CD4-positive, CD25-positive, alpha-beta regulatory T cell (primary cell): ENCODE data around the gene PATJ. TPM values are rescaled to one million over a fixed set of nuclear protein-coding genes. Genes with fewer than 3 reads are reported as not detected.

ENCODE experiments used
- ATAC-seq, 2 donors: fragments of 150-1000 bp; cut with Tn5 transposase; one replicate each; pipeline ENCODE4 v1.10.0; 2021; ENCODE audit warnings: low read depth in 2 of 2, moderate number of reproducible peaks in 2 of 2, moderate library complexity in 1 of 2
- DNase-seq, 3 donors: peaks; one replicate each; pipeline versions ENCODE4 v3.0.0 to v3.0.0-alpha.2; 2012 to 2022; ENCODE audit warnings: mixed read lengths in 1 of 3
- H3K27ac ChIP-seq: one replicate; pipeline ENCODE4 v1.7.0; 2013; ENCODE audit warnings: mild to moderate bottlenecking, low read length; ENCODE audit not compliant: insufficient read depth, poor library complexity, severe bottlenecking
- H3K27me3 ChIP-seq: one replicate; pipeline ENCODE4 v1.7.0; 2013; ENCODE audit warnings: low read length; ENCODE audit not compliant: control insufficient read depth, insufficient read depth
- H3K36me3 ChIP-seq: one replicate; pipeline ENCODE4 v1.7.0; 2013; ENCODE audit warnings: mild to moderate bottlenecking, low read length, moderate library complexity; ENCODE audit not compliant: control insufficient read depth, insufficient read depth
- H3K4me1 ChIP-seq: 2 replicates; pipeline ENCODE4 v1.7.0; 2013; ENCODE audit warnings: mild to moderate bottlenecking, low read length; ENCODE audit not compliant: insufficient read depth, control insufficient read depth, poor library complexity, severe bottlenecking
- H3K4me3 ChIP-seq: one replicate; pipeline ENCODE4 v1.7.0; 2013; ENCODE audit warnings: low read depth, mild to moderate bottlenecking, low read length, moderate library complexity
- H3K9me3 ChIP-seq, 2 experiments: 1 replicate in 1 of 2; 2 replicates in 1 of 2; pipeline ENCODE4 v1.7.0; 2013; ENCODE audit warnings: low read length in 2 of 2, mild to moderate bottlenecking in 1 of 2, moderate library complexity in 1 of 2; ENCODE audit not compliant: control insufficient read depth in 2 of 2
- H3K27ac Mint-ChIP-seq, 3 donors: one replicate each; pipeline ENCODE4 v1.8.0; 2020 to 2022; ENCODE audit warnings: mild to moderate bottlenecking in 3 of 3, mixed read lengths in 3 of 3, moderate library complexity in 2 of 3
- H3K27me3 Mint-ChIP-seq: one replicate; pipeline ENCODE4 v1.8.0; 2022; ENCODE audit warnings: mild to moderate bottlenecking, mixed read lengths
- H3K36me3 Mint-ChIP-seq: one replicate; pipeline ENCODE4 v1.8.0; 2020; ENCODE audit warnings: mixed read lengths
- H3K4me1 Mint-ChIP-seq, 4 donors: one replicate each; pipeline ENCODE4 v1.8.0; 2020 to 2022; ENCODE audit warnings: mixed read lengths in 4 of 4, mild to moderate bottlenecking in 1 of 4
- H3K4me3 Mint-ChIP-seq, 4 donors: one replicate each; pipeline ENCODE4 v1.8.0; 2020 to 2022; ENCODE audit warnings: mild to moderate bottlenecking in 4 of 4, mixed read lengths in 4 of 4, moderate library complexity in 3 of 4
- H3K9me3 Mint-ChIP-seq, 7 donors: one replicate each; pipeline ENCODE4 v1.8.0; 2020 to 2022; ENCODE audit warnings: mixed read lengths in 7 of 7, mild to moderate bottlenecking in 3 of 7, moderate library complexity in 2 of 7
- polyA plus RNA-seq, 4 donors: library from polyadenylated mRNA; unstranded; fragments of 300-500 nt; fragmentation: Illumina TruSeq; gene quantifications; one replicate each; pipeline ENCODE4 v1.2.3, GENCODE V29; 2021
- total RNA-seq: library from RNA; stranded (reverse); gene quantifications from one replicate; pipeline ENCODE4 v1.2.3, GENCODE V29; 2022

PATJ gene
- total and polyA plus RNA-seq, 5 donors from 2014 or later, result 8.6 to 49.2 (median 15.9) TPM

- Histone ChIP-seq H3K27me3 (no peaks in the 10 kb centered on the region), H3K4me1 (no peaks in the 10 kb centered on the region), H3K36me3 (peaks cover 11% of the 10 kb centered on the region), H3K27ac (no peak overlapping the region), H3K9me3 (no peaks in the 10 kb centered on the region), H3K4me3 (no peak overlapping the region)
- peaks cover 0 to 4% (median 0%) of the 10 kb centered on the region in 4 donors for H3K4me1 Mint-ChIP-seq
- peaks cover 29% of the 10 kb centered on the region for H3K36me3 Mint-ChIP-seq
- H3K9me3 Mint-ChIP-seq, result no peaks in the 10 kb centered on the region
- no peak overlapping the region for H3K27ac Mint-ChIP-seq
- DNase-seq, result no peak
- no peak overlapping the region for H3K4me3 Mint-ChIP-seq
- no peaks in the 10 kb centered on the region for H3K27me3 Mint-ChIP-seq
- ATAC-seq, result no peak
These were observed 307.9 kb downstream of the PATJ start for GRCh38 chr1:62050165-62050564.

GRCh38 chr1:62052946-62053345 is 310.7 kb downstream of the PATJ start:
- Mint-ChIP-seq H3K4me1 (peaks cover 0 to 4% (median 0%) of the 10 kb centered on the region in 4 donors), H3K27me3 (no peaks in the 10 kb centered on the region), H3K36me3 (peaks cover 34% of the 10 kb centered on the region), H3K4me3 (no peak overlapping the region), H3K27ac (no peak overlapping the region), H3K9me3 (peaks cover 0 to 1% (median 0%) of the 10 kb centered on the region in 7 donors)
- Histone ChIP-seq H3K27ac (no peak overlapping the region), H3K36me3 (peaks cover 11% of the 10 kb centered on the region), H3K4me1 (no peaks in the 10 kb centered on the region), H3K4me3 (no peak overlapping the region), H3K9me3 (no peaks in the 10 kb centered on the region), H3K27me3 (no peaks in the 10 kb centered on the region)
- DNase-seq (no peak), ATAC-seq (no peak)

- Mint-ChIP-seq H3K4me1 (peaks cover 0 to 4% (median 0%) of the 10 kb centered on the region in 4 donors), H3K9me3 (peaks cover 0 to 1% (median 0%) of the 10 kb centered on the region in 7 donors), H3K27me3 (no peaks in the 10 kb centered on the region), H3K27ac (no peak overlapping the region), H3K36me3 (peaks cover 34% of the 10 kb centered on the region), H3K4me3 (no peak overlapping the region)
- peaks cover 11% of the 10 kb centered on the region for H3K36me3 ChIP-seq
- no peak overlapping the region for H3K27ac ChIP-seq
- DNase-seq (no peak), ATAC-seq (no peak)
- H3K4me3 ChIP-seq, result no peak overlapping the region
- no peaks in the 10 kb centered on the region for H3K27me3 ChIP-seq
- H3K4me1 ChIP-seq, result no peaks in the 10 kb centered on the region
- H3K9me3 ChIP-seq, result no peaks in the 10 kb centered on the region
These were observed 311.9 kb downstream of the PATJ start for GRCh38 chr1:62054188-62054587.

GRCh38 chr1:62057230-62057629 is 314.9 kb downstream of the PATJ start:
- Histone ChIP-seq H3K4me1 (no peaks in the 10 kb centered on the region), H3K36me3 (peaks cover 6% of the 10 kb centered on the region), H3K9me3 (no peaks in the 10 kb centered on the region), H3K27ac (no peak overlapping the region), H3K4me3 (no peak overlapping the region), H3K27me3 (no peaks in the 10 kb centered on the region)
- Mint-ChIP-seq H3K4me3 (no peak overlapping the region), H3K4me1 (peaks cover 0 to 5% (median 0%) of the 10 kb centered on the region in 4 donors), H3K36me3 (peaks cover 30% of the 10 kb centered on the region), H3K27me3 (no peaks in the 10 kb centered on the region), H3K9me3 (peaks cover 0 to 4% (median 0%) of the 10 kb centered on the region in 7 donors), H3K27ac (no peak overlapping the region)
- DNase-seq, result no peak
- ATAC-seq, result no peak

GRCh38 chr1:62057641-62058290 is 315.5 kb downstream of the PATJ start:
- peaks cover 0 to 4% (median 0%) of the 10 kb centered on the region in 7 donors for H3K9me3 Mint-ChIP-seq
- no peak for DNase-seq
- Histone ChIP-seq H3K9me3 (no peaks in the 10 kb centered on the region), H3K4me3 (no peak overlapping the region), H3K4me1 (no peaks in the 10 kb centered on the region), H3K27ac (no peak overlapping the region), H3K36me3 (peaks cover 3% of the 10 kb centered on the region), H3K27me3 (no peaks in the 10 kb centered on the region)
- no peak for ATAC-seq
- peaks cover 28% of the 10 kb centered on the region for H3K36me3 Mint-ChIP-seq
- peaks cover 0 to 5% (median 0%) of the 10 kb centered on the region in 4 donors for H3K4me1 Mint-ChIP-seq
- no peaks in the 10 kb centered on the region for H3K27me3 Mint-ChIP-seq
- H3K4me3 Mint-ChIP-seq, result no peak overlapping the region
- peak overlapping the region in 1 of 3 donors; percentile 0 for H3K27ac Mint-ChIP-seq

GRCh38 chr1:62058956-62059355 is 316.7 kb downstream of the PATJ start:
- Mint-ChIP-seq H3K36me3 (peaks cover 30% of the 10 kb centered on the region), H3K27me3 (no peaks in the 10 kb centered on the region), H3K27ac (no peak overlapping the region), H3K9me3 (peaks cover 0 to 4% (median 0%) of the 10 kb centered on the region in 7 donors), H3K4me3 (no peak overlapping the region), H3K4me1 (peaks cover 0 to 5% (median 2%) of the 10 kb centered on the region in 4 donors)
- H3K4me1 ChIP-seq, result no peaks in the 10 kb centered on the region
- H3K4me3 ChIP-seq, result no peak overlapping the region
- no peaks in the 10 kb centered on the region for H3K27me3 ChIP-seq
- DNase-seq, result no peak
- no peak for ATAC-seq
- no peaks in the 10 kb centered on the region for H3K9me3 ChIP-seq
- H3K36me3 ChIP-seq, result no peaks in the 10 kb centered on the region
- no peak overlapping the region for H3K27ac ChIP-seq

GRCh38 chr1:62062087-62062486 is 319.8 kb downstream of the PATJ start:
- Mint-ChIP-seq H3K4me3 (no peak overlapping the region), H3K27me3 (no peaks in the 10 kb centered on the region), H3K36me3 (peaks cover 50% of the 10 kb centered on the region), H3K27ac (no peak overlapping the region), H3K9me3 (peaks cover 0 to 4% (median 2%) of the 10 kb centered on the region in 7 donors), H3K4me1 (peaks cover 0 to 10% (median 2%) of the 10 kb centered on the region in 4 donors)
- Histone ChIP-seq H3K27ac (no peak overlapping the region), H3K36me3 (peaks cover 2% of the 10 kb centered on the region), H3K4me3 (no peak overlapping the region), H3K9me3 (peaks cover 0 to 2% of the 10 kb centered on the region in 2 experiments), H3K27me3 (no peaks in the 10 kb centered on the region), H3K4me1 (no peaks in the 10 kb centered on the region)
- DNase-seq (no peak), ATAC-seq (no peak)

- H3K27me3 Mint-ChIP-seq, result no peaks in the 10 kb centered on the region
- no peaks in the 10 kb centered on the region for H3K4me1 ChIP-seq
- no peak for ATAC-seq
- H3K9me3 ChIP-seq, result peaks cover 0 to 2% of the 10 kb centered on the region in 2 experiments
- no peaks in the 10 kb centered on the region for H3K27me3 ChIP-seq
- peaks cover 2% of the 10 kb centered on the region for H3K36me3 ChIP-seq
- peaks cover 46% of the 10 kb centered on the region for H3K36me3 Mint-ChIP-seq
- H3K4me3 Mint-ChIP-seq, result no peak overlapping the region
- no peak overlapping the region for H3K27ac ChIP-seq
- no peak overlapping the region for H3K4me3 ChIP-seq
- H3K9me3 Mint-ChIP-seq, result peaks cover 0 to 3% (median 1%) of the 10 kb centered on the region in 7 donors
- DNase-seq, result no peak
- no peak overlapping the region for H3K27ac Mint-ChIP-seq
- H3K4me1 Mint-ChIP-seq, result peaks cover 0 to 5% (median 2%) of the 10 kb centered on the region in 4 donors
These were observed 322.6 kb downstream of the PATJ start for GRCh38 chr1:62064829-62065407.
